Measurements from ENCODE around the gene SLCO3A1.
"Not testable (repeated sequence)": the region's sequence is repeated elsewhere in the genome, so short reads cannot be mapped to it uniquely, and the experiment has no call there.

The SLCO3A1 gene

GRCh38 chr15:92043283-92043682 lies 189.8 kb downstream of the SLCO3A1 start:
- Mint-ChIP-seq H3K4me1 (no peaks in the 10 kb centered on the region), H3K27ac (no peak overlapping the region), H3K27me3 (no peaks in the 10 kb centered on the region), H3K4me3 (no peak overlapping the region), H3K36me3 (no peaks in the 10 kb centered on the region), H3K9me3 (peaks cover 11% of the 10 kb centered on the region)
- ATAC-seq (ENCODE audit: low read depth) (no peak), DNase-seq (ENCODE audit: low spot score in 2 of 2) (no peak)

- Mint-ChIP-seq H3K4me1 (no peaks in the 10 kb centered on the region), H3K36me3 (no peaks in the 10 kb centered on the region), H3K9me3 (peaks cover 4% of the 10 kb centered on the region)
Observed at GRCh38 chr15:92044203-92044909, 190.8 kb downstream of the SLCO3A1 start.

GRCh38 chr15:92047900-92048299 lies 194.4 kb downstream of the SLCO3A1 start:
- H3K9me3 Mint-ChIP-seq, result no peaks in the 10 kb centered on the region
- no peaks in the 10 kb centered on the region for H3K36me3 Mint-ChIP-seq
- ATAC-seq (ENCODE audit: low read depth), result no peak
- no peak overlapping the region for H3K27ac Mint-ChIP-seq
- no peaks in the 10 kb centered on the region for H3K4me1 Mint-ChIP-seq
- no peaks in the 10 kb centered on the region for H3K27me3 Mint-ChIP-seq
- DNase-seq (ENCODE audit: low spot score in 2 of 2), result no peak
- H3K4me3 Mint-ChIP-seq, result no peak overlapping the region

More at GRCh38 chr15:92044203-92044909, 190.8 kb downstream of the SLCO3A1 start:
- H3K4me3 Mint-ChIP-seq, result no peak overlapping the region
- DNase-seq (ENCODE audit: low spot score in 2 of 2) (no peak), ATAC-seq (ENCODE audit: low read depth) (no peak)
- no peak overlapping the region for H3K27ac Mint-ChIP-seq
- H3K27me3 Mint-ChIP-seq, result no peaks in the 10 kb centered on the region

- no peaks in the 10 kb centered on the region for H3K27me3 Mint-ChIP-seq
- H3K4me1 Mint-ChIP-seq, result no peaks in the 10 kb centered on the region
- no peaks in the 10 kb centered on the region for H3K36me3 Mint-ChIP-seq
- ATAC-seq (ENCODE audit: low read depth), result no peak
- no peak for DNase-seq (ENCODE audit: low spot score in 2 of 2)
- no peaks in the 10 kb centered on the region for H3K9me3 Mint-ChIP-seq
- H3K27ac Mint-ChIP-seq, result no peak overlapping the region
- H3K4me3 Mint-ChIP-seq, result no peak overlapping the region
Observed at GRCh38 chr15:92048739-92049138, 195.2 kb downstream of the SLCO3A1 start.

- DNase-seq (ENCODE audit: low spot score in 2 of 2) (no peak), ATAC-seq (ENCODE audit: low read depth) (no peak)
- H3K36me3 Mint-ChIP-seq, result no peaks in the 10 kb centered on the region
- no peaks in the 10 kb centered on the region for H3K27me3 Mint-ChIP-seq
- no peaks in the 10 kb centered on the region for H3K9me3 Mint-ChIP-seq
- no peak overlapping the region for H3K27ac Mint-ChIP-seq
- H3K4me1 Mint-ChIP-seq, result no peaks in the 10 kb centered on the region
- no peak overlapping the region for H3K4me3 Mint-ChIP-seq
Observed at GRCh38 chr15:92049290-92049989, 195.9 kb downstream of the SLCO3A1 start.

GRCh38 chr15:92050220-92050898 lies 196.9 kb downstream of the SLCO3A1 start:
- ATAC-seq (ENCODE audit: low read depth) (no peak), DNase-seq (ENCODE audit: low spot score in 2 of 2) (no peak)
- Mint-ChIP-seq H3K27me3 (no peaks in the 10 kb centered on the region), H3K4me3 (no peak overlapping the region), H3K4me1 (no peaks in the 10 kb centered on the region), H3K36me3 (no peaks in the 10 kb centered on the region), H3K27ac (no peak overlapping the region), H3K9me3 (no peaks in the 10 kb centered on the region)

- ATAC-seq (ENCODE audit: low read depth) (no peak), DNase-seq (ENCODE audit: low spot score in 2 of 2) (no peak)
- H3K36me3 Mint-ChIP-seq, result no peaks in the 10 kb centered on the region
- no peaks in the 10 kb centered on the region for H3K27me3 Mint-ChIP-seq
- H3K27ac Mint-ChIP-seq, result no peak overlapping the region
- no peaks in the 10 kb centered on the region for H3K4me1 Mint-ChIP-seq
- no peak overlapping the region for H3K4me3 Mint-ChIP-seq
- H3K9me3 Mint-ChIP-seq, result no peaks in the 10 kb centered on the region
Observed at GRCh38 chr15:92051716-92052115, 198.2 kb downstream of the SLCO3A1 start.

GRCh38 chr15:92053753-92054316 lies 200.3 kb downstream of the SLCO3A1 start:
- ATAC-seq (ENCODE audit: low read depth) (no peak), DNase-seq (ENCODE audit: low spot score in 2 of 2) (no peak)
- Mint-ChIP-seq H3K36me3 (no peaks in the 10 kb centered on the region), H3K27me3 (no peaks in the 10 kb centered on the region), H3K4me1 (no peaks in the 10 kb centered on the region), H3K27ac (no peak overlapping the region), H3K4me3 (no peak overlapping the region), H3K9me3 (no peaks in the 10 kb centered on the region)

- DNase-seq (ENCODE audit: low spot score in 2 of 2), result no peak
- H3K36me3 Mint-ChIP-seq, result no peaks in the 10 kb centered on the region
- H3K4me3 Mint-ChIP-seq, result no peak overlapping the region
- ATAC-seq (ENCODE audit: low read depth), result no peak
- H3K27me3 Mint-ChIP-seq, result no peaks in the 10 kb centered on the region
- H3K27ac Mint-ChIP-seq, result no peak overlapping the region
- no peaks in the 10 kb centered on the region for H3K4me1 Mint-ChIP-seq
- H3K9me3 Mint-ChIP-seq, result no peaks in the 10 kb centered on the region
Observed at GRCh38 chr15:92056875-92057274, 203.4 kb downstream of the SLCO3A1 start.

GRCh38 chr15:92059036-92059970 lies 205.8 kb downstream of the SLCO3A1 start:
- Mint-ChIP-seq H3K9me3 (peaks cover under 1% of the 10 kb centered on the region), H3K27ac (no peak overlapping the region), H3K4me3 (no peak overlapping the region), H3K36me3 (no peaks in the 10 kb centered on the region), H3K4me1 (no peaks in the 10 kb centered on the region), H3K27me3 (no peaks in the 10 kb centered on the region)
- DNase-seq (ENCODE audit: low spot score in 2 of 2), result no peak
- ATAC-seq (ENCODE audit: low read depth), result no peak

- not testable (repeated sequence) for H3K4me1 Mint-ChIP-seq, H3K27ac Mint-ChIP-seq, H3K4me3 Mint-ChIP-seq
Observed at GRCh38 chr15:92059971-92060311, 206.4 kb downstream of the SLCO3A1 start.

GRCh38 chr15:92061511-92062195 lies 208.1 kb downstream of the SLCO3A1 start:
- Mint-ChIP-seq H3K27me3 (no peaks in the 10 kb centered on the region), H3K9me3 (peaks cover 4% of the 10 kb centered on the region), H3K27ac (no peak overlapping the region), H3K4me1 (no peaks in the 10 kb centered on the region), H3K4me3 (no peak overlapping the region), H3K36me3 (no peaks in the 10 kb centered on the region)
- DNase-seq (ENCODE audit: low spot score in 2 of 2) (no peak), ATAC-seq (ENCODE audit: low read depth) (no peak)

More at GRCh38 chr15:92059971-92060311, 206.4 kb downstream of the SLCO3A1 start:
- not testable (repeated sequence) for H3K9me3 Mint-ChIP-seq; H3K27me3 Mint-ChIP-seq; ATAC-seq (ENCODE audit: low read depth); H3K36me3 Mint-ChIP-seq; DNase-seq (ENCODE audit: low spot score in 2 of 2)

- DNase-seq (ENCODE audit: low spot score in 2 of 2) (no peak), ATAC-seq (ENCODE audit: low read depth) (no peak)
- H3K36me3 Mint-ChIP-seq, result no peaks in the 10 kb centered on the region
- H3K4me3 Mint-ChIP-seq, result no peak overlapping the region
- H3K27ac Mint-ChIP-seq, result no peak overlapping the region
- H3K9me3 Mint-ChIP-seq, result peaks cover 4% of the 10 kb centered on the region
- no peaks in the 10 kb centered on the region for H3K27me3 Mint-ChIP-seq
- H3K4me1 Mint-ChIP-seq, result no peaks in the 10 kb centered on the region
Observed at GRCh38 chr15:92062505-92062904, 209.0 kb downstream of the SLCO3A1 start.
